CD4-positive, alpha-beta T cell treated with Interleukin-10 for 1 hour (primary cell): Measurements from ENCODE around the gene HERPUD2.
"Not testable (repeated sequence)": the region's sequence is repeated elsewhere in the genome, so short reads cannot be mapped to it uniquely, and the experiment has no call there.

Source experiments
- DNase-seq: peaks from one replicate; pipeline ENCODE4 v3.0.0-alpha.2; 2020

Gene HERPUD2

GRCh38 chr7:35712563-35713226, 17.8 kb upstream of the HERPUD2 start:
- no peak for DNase-seq

- DNase-seq: no peak
Measured at GRCh38 chr7:35707422-35707821, 12.5 kb upstream of the HERPUD2 start.

- no peak for DNase-seq
Measured at GRCh38 chr7:35705932-35706461, 11.1 kb upstream of the HERPUD2 start.

- no peak for DNase-seq
Measured at GRCh38 chr7:35704261-35704660, 9.3 kb upstream of the HERPUD2 start.

- DNase-seq: no peak
Measured at GRCh38 chr7:35702541-35702940, 7.6 kb upstream of the HERPUD2 start.

GRCh38 chr7:35701287-35701900, 6.5 kb upstream of the HERPUD2 start:
- DNase-seq: no peak

- DNase-seq: no peak
Measured at GRCh38 chr7:35700865-35701264, 5.9 kb upstream of the HERPUD2 start.

- no peak for DNase-seq
Measured at GRCh38 chr7:35700333-35700732, 5.4 kb upstream of the HERPUD2 start.

- no peak for DNase-seq
Measured at GRCh38 chr7:35699796-35700305, 4.9 kb upstream of the HERPUD2 start.

- not testable (repeated sequence) for DNase-seq
Measured at GRCh38 chr7:35698382-35698781, 3.4 kb upstream of the HERPUD2 start.

- DNase-seq: no peak
Measured at GRCh38 chr7:35697414-35698175, 2.7 kb upstream of the HERPUD2 start.

GRCh38 chr7:35695987-35696386, 1.1 kb upstream of the HERPUD2 start:
- no peak for DNase-seq

GRCh38 chr7:35695473-35695850, 527 bp upstream of the HERPUD2 start:
- DNase-seq: peak; percentile 30

- peak; percentile 28 for DNase-seq
Measured at GRCh38 chr7:35694161-35694783, 663 bp downstream of the HERPUD2 start.

GRCh38 chr7:35691827-35692307, 3.1 kb downstream of the HERPUD2 start:
- DNase-seq: peak; percentile 57

GRCh38 chr7:35691366-35691765, 3.6 kb downstream of the HERPUD2 start:
- DNase-seq: no peak

- DNase-seq: peak; percentile 43
Measured at GRCh38 chr7:35690614-35691013, 4.3 kb downstream of the HERPUD2 start.

- DNase-seq: no peak
Measured at GRCh38 chr7:35685781-35686180, 9.2 kb downstream of the HERPUD2 start.

GRCh38 chr7:35681231-35682029, 13.5 kb downstream of the HERPUD2 start:
- no peak for DNase-seq

- DNase-seq: peak; percentile 35
Measured at GRCh38 chr7:35680403-35681013, 14.4 kb downstream of the HERPUD2 start.

GRCh38 chr7:35677582-35678356, 17.2 kb downstream of the HERPUD2 start:
- DNase-seq: no peak
